PFSK-1 (cell line): ENCODE results near the gene CHST9.

Source experiments
- FOXP2 ChIP-seq: optimal IDR thresholded peaks from 2 replicates; pipeline ENCODE3; 2011; ENCODE audit warnings: borderline replicate concordance, control low read depth, inconsistent platforms; ENCODE audit not compliant: insufficient read depth; ENCODE audit errors: extremely low read length, extremely low read depth
- POLR2AphosphoS5 ChIP-seq: IDR thresholded peaks from 2 replicates; pipeline ENCODE4 v1.6.1; 2012; ENCODE audit warnings: low read depth, mild to moderate bottlenecking, control low read depth, low read length, moderate library complexity
- REST ChIP-seq, 2 experiments: IDR thresholded peaks; 2 replicates each; pipeline versions ENCODE4 v1.6.1 to v1.8.0; 2011 to 2012; ENCODE audit warnings: low read depth in 2 of 2, low read length in 2 of 2, control low read depth in 1 of 2, inconsistent platforms in 1 of 2, mild to moderate bottlenecking in 1 of 2, moderate library complexity in 1 of 2; ENCODE audit not compliant: insufficient read depth in 1 of 2
- SIN3A ChIP-seq: IDR thresholded peaks from 2 replicates; pipeline ENCODE4 v1.6.1; 2012; ENCODE audit warnings: mild to moderate bottlenecking, low read length, moderate library complexity, borderline replicate concordance; ENCODE audit not compliant: insufficient read depth
- TAF1 ChIP-seq: IDR thresholded peaks from 2 replicates; pipeline ENCODE4 v1.6.1; 2012; ENCODE audit warnings: low read length, control low read depth, borderline replicate concordance; ENCODE audit not compliant: insufficient read depth

CHST9 gene

GRCh38 chr18:27181726-27182125 is 3.4 kb downstream of the CHST9 start:
- TF ChIP-seq SIN3A (no peak), POLR2AphosphoS5 (no peak), TAF1 (no peak), REST (IDR thresholded peaks at IDR 0.05; ENCODE audit: insufficient read depth in 1 of 2, low read depth in 2 of 2, low read length in 2 of 2) (no peak), FOXP2 (no peak)

DNA sequence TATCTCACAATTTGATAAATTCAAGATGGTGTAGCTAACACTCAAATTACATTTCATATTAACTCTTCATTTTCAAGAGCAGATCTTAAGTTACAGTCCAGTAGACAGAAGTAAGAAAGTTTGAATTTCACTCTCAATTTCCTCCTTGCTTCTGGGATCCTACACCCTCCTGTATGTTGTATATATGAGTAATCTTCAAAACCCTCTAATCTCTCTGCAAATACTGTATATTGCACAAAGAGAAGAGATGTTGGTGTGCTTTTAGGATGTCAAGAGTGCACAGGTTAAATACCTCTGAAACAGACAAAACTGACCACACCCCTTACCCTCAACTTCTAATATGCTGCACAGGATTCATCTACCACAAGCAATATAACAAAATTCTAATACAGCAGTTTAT is 6.7 kb downstream of the CHST9 start:
- no peak for TF ChIP-seq REST (IDR thresholded peaks at IDR 0.05; ENCODE audit: insufficient read depth in 1 of 2, low read depth in 2 of 2, low read length in 2 of 2)
- TF ChIP-seq SIN3A = no peak
- no peak for TF ChIP-seq TAF1
- no peak for TF ChIP-seq FOXP2
- TF ChIP-seq POLR2AphosphoS5 = no peak

GRCh38 chr18:27175914-27176313 is 9.2 kb downstream of the CHST9 start:
- TF ChIP-seq FOXP2 (no peak), POLR2AphosphoS5 (no peak), TAF1 (no peak), REST (IDR thresholded peaks at IDR 0.05; ENCODE audit: insufficient read depth in 1 of 2, low read depth in 2 of 2, low read length in 2 of 2) (no peak)

DNA sequence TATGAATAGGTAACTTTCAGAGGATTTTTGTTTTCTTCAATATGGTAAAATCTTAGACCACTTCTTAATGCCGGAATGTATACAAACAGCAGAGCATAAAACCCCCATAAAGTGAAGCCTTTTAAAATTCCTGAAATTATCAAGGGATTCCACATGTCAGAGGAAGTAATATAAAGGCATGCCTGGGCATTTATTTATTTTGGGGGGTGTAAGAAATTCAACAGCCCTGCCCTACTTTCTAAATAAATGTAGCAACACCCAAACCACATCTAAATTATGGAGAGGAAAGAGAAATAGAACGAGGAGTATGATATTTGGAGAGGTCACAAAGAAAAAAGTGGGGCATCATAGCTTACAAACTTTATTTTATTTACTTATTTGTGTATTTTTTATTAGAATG is 9.9 kb downstream of the CHST9 start:
- TF ChIP-seq TAF1 = no peak
- no peak for TF ChIP-seq REST (IDR thresholded peaks at IDR 0.05; ENCODE audit: insufficient read depth in 1 of 2, low read depth in 2 of 2, low read length in 2 of 2)
- no peak for TF ChIP-seq POLR2AphosphoS5
- TF ChIP-seq FOXP2 = no peak
- no peak for TF ChIP-seq SIN3A

- TF ChIP-seq TAF1 (no peak), SIN3A (no peak), REST (IDR thresholded peaks at IDR 0.05; ENCODE audit: insufficient read depth in 1 of 2, low read depth in 2 of 2, low read length in 2 of 2) (no peak), POLR2AphosphoS5 (no peak), FOXP2 (no peak)
Observed at GRCh38 chr18:27171993-27172392, 13.1 kb downstream of the CHST9 start.
